Measurements from ENCODE around the gene EVI2A.

- TF ChIP-seq POLR2A (IDR thresholded peaks at IDR 0.05): no peak
- TF ChIP-seq CTCF (IDR thresholded peaks at IDR 0.05): no peak
These were observed 2.4 kb downstream of the EVI2A start for GRCh38 chr17:31318851-31319661.
